Transverse colon (tissue), 4 donors: ENCODE results near the gene FARSA. TPM values are rescaled to one million over a fixed set of nuclear protein-coding genes. Genes with fewer than 3 reads are reported as not detected.

Experiments used
- DNase-seq: peaks from one replicate; pipeline ENCODE4 v3.0.0-alpha.2; 2019
- H3K27ac ChIP-seq, 4 donors: fragments of 200-600 bp; sonication (generic); 2 replicates each; pipeline ENCODE4 v1.5.1; 2016 to 2018; ENCODE audit warnings: inconsistent platforms in 4 of 4
- H3K27me3 ChIP-seq: fragments of 200-600 bp; sonication (generic); 2 replicates; pipeline ENCODE4 v1.5.1; 2017; ENCODE audit warnings: inconsistent platforms
- H3K36me3 ChIP-seq, 4 donors: fragments of 200-600 bp; sonication (generic); 2 replicates each; pipeline ENCODE4 v1.5.1; 2017 to 2019; ENCODE audit warnings: inconsistent platforms in 4 of 4
- H3K4me1 ChIP-seq, 4 donors: fragments of 200-600 bp; sonication (generic); 2 replicates each; pipeline ENCODE4 v1.5.1; 2017 to 2020; ENCODE audit warnings: inconsistent platforms in 4 of 4
- H3K4me3 ChIP-seq, 4 donors: fragments of 200-600 bp; sonication (generic); 1 replicate in 1 of 4; 2 replicates in 3 of 4; pipeline versions ENCODE4 v1.5.1 to v1.6.1; 2017 to 2019; ENCODE audit warnings: inconsistent platforms in 4 of 4
- H3K9me3 ChIP-seq, 2 donors: fragments of 200-600 bp; sonication (generic); 2 replicates each; pipeline ENCODE4 v1.5.1; 2017 to 2019; ENCODE audit warnings: inconsistent platforms in 2 of 2
- EP300 ChIP-seq: sonication (generic); formaldehyde crosslinking; IDR thresholded peaks from one replicate; pipeline ENCODE4 v1.6.1; 2017; ENCODE audit warnings: antibody characterized with exemption, low read depth
- POLR2A ChIP-seq: fragments of 450-650 bp; IDR thresholded peaks from one replicate; pipeline ENCODE4 v1.6.1; 2016; ENCODE audit warnings: antibody characterized with exemption, mild to moderate bottlenecking, moderate library complexity
- POLR2AphosphoS5 ChIP-seq, 3 donors: sonication (generic); formaldehyde crosslinking; IDR thresholded peaks; one replicate each; pipeline ENCODE4 v1.6.1; 2016; ENCODE audit warnings: antibody characterized with exemption in 3 of 3
- WGBS, 2 donors: methylation state at CpG; one replicate each; pipeline ENCODE4 v1.1.5; 2018; ENCODE audit warnings: low coverage in 1 of 2; 5-methylcytosine and 5-hydroxymethylcytosine counted together
- in situ Hi-C, 4 donors: fragments of 200-750 bp; cut with MboI; loops; one replicate each; pipeline versions ENCODE4 v1.15.0 to v1.15.1; 2017; ENCODE audit warnings: low sequenced_read_pairs in 3 of 4, low pct_ligation_motif_present in 1 of 4, low pct_unique_long_range_greater_than_20kb in 1 of 4
- intact Hi-C: fragments of 100-400 bp; cut with DNase I; formaldehyde crosslinking; loops from one replicate; pipeline ENCODE4 v1.15.1; 2023; ENCODE audit warnings: low total_unique reads
- total RNA-seq, 4 donors: library from RNA; depleted of rRNA; stranded (reverse); fragments of >200 nt; gene quantifications; one replicate each; pipeline ENCODE4 v1.1.0, GENCODE V29; 2016
- TF ChIP-seq, protein P1 (sequence below), 5 experiments: fragments of 200-600 bp in 3 of 5; fragments of 450-650 bp in 2 of 5; sonication (generic) in 3 of 5; IDR thresholded peaks; 1 replicate in 2 of 5; 2 replicates in 3 of 5; pipeline ENCODE4 v1.5.1; 2016 to 2017; ENCODE audit warnings: antibody characterized with exemption in 5 of 5, inconsistent platforms in 3 of 5, mild to moderate bottlenecking in 2 of 5, moderate library complexity in 1 of 5

The FARSA gene
- total RNA-seq, 4 donors from 2014 or later: 18.0 to 40.8 (median 32.6) TPM

DNA sequence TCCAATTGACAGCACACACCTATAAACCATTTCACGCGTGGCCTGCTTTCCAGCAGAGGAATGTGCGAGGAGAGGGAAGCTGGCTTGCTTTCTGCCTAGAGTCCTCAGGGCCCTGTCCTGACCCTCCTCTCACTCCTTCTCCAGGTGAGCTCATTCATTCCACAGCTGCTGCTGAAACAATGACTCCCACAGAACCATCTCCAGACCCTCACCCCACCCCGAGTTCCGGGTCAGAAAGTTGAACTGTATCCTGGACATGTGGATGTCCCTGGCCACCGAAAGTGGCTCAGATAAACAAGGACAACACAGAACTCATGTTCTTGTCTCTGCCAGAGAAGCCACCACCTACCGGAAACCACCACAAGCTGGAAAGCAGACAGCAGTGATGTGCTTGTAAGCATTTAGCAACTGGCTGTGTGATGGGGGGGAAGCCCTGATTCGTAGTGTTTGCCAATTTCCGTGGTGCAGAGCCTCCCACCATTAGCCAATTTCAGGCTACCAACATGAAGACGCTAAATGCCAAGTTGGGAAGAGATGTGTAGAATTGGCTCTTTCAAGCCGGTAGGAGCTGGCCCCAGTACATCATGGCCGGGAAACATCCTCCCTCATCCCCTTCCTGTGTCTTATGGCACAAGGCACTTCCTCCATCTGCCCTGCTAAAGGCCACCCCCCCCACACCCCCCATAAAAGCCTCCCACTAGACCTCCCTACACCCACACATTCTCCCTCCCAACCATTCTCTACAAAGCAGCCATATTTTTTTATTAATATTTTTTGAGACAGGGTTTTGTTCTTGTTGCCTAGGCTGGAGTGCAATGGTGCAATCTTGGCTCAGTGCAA lies 19.4 kb downstream of the FARSA start:
- Histone ChIP-seq H3K4me1 (peaks cover 16 to 28% (median 17%) of the 10 kb centered on the region in 4 donors), H3K36me3 (no peaks in the 10 kb centered on the region), H3K27me3 (no peaks in the 10 kb centered on the region), H3K4me3 (no peak overlapping the region), H3K9me3 (no peaks in the 10 kb centered on the region), H3K27ac (peak overlapping the region; percentile 74 to 86 (median 76))
- DNase-seq: peak; percentile 45
- 48 to 58% methylated on average over 3 to 12 of the region's 12 CpGs for WGBS, 2 donors
- no peak for TF ChIP-seq POLR2AphosphoS5 (IDR thresholded peaks at IDR 0.05)
- TF ChIP-seq EP300: no peak
- no peak for TF ChIP-seq POLR2A
- TF ChIP-seq, protein P1, sequence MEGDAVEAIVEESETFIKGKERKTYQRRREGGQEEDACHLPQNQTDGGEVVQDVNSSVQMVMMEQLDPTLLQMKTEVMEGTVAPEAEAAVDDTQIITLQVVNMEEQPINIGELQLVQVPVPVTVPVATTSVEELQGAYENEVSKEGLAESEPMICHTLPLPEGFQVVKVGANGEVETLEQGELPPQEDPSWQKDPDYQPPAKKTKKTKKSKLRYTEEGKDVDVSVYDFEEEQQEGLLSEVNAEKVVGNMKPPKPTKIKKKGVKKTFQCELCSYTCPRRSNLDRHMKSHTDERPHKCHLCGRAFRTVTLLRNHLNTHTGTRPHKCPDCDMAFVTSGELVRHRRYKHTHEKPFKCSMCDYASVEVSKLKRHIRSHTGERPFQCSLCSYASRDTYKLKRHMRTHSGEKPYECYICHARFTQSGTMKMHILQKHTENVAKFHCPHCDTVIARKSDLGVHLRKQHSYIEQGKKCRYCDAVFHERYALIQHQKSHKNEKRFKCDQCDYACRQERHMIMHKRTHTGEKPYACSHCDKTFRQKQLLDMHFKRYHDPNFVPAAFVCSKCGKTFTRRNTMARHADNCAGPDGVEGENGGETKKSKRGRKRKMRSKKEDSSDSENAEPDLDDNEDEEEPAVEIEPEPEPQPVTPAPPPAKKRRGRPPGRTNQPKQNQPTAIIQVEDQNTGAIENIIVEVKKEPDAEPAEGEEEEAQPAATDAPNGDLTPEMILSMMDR (IDR thresholded peaks at IDR 0.05): no peak
- in situ Hi-C loops (no loop called here), intact Hi-C loops (no loop called here)

- peak; percentile 66 for DNase-seq
- in situ Hi-C loops (no loop called here), intact Hi-C loops (no loop called here)
- Histone ChIP-seq H3K4me3 (peak overlapping the region in 1 of 4 donors; percentile 9), H3K27ac (peak overlapping the region; percentile 74 to 86 (median 76)), H3K4me1 (peaks cover 12 to 25% (median 15%) of the 10 kb centered on the region in 4 donors), H3K9me3 (no peaks in the 10 kb centered on the region), H3K27me3 (no peaks in the 10 kb centered on the region), H3K36me3 (no peaks in the 10 kb centered on the region)
- no peak for TF ChIP-seq EP300
- TF ChIP-seq, protein P1 (IDR thresholded peaks at IDR 0.05): no peak
- no peak for TF ChIP-seq POLR2A
- peak; percentile 12 to 56 (median 42) for TF ChIP-seq POLR2AphosphoS5 (IDR thresholded peaks at IDR 0.05)
- 30 to 36% methylated on average over 2 to 22 of the region's 22 CpGs for WGBS, 2 donors
These were observed 20.4 kb downstream of the FARSA start for GRCh38 chr19:12913011-12913561.

DNA sequence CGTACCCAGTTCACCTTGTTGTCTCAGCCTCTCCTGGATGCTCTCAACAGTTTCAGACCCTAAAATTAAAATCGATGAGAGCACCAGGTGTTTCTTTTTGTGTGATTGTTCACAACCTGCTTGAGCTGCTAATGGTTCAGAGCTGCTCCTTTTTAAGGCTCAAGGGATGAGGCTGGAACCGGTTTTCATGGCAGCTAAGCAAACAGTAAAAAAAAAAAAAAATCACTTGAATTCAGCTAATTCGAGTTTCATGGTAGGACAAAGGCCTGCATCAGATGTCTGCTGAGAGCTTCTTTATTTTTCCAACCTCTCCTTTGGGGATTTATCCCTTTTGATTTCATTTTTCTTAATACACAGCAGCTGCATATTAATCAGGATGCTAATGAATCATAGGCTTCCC lies 20.9 kb downstream of the FARSA start:
- Histone ChIP-seq H3K36me3 (no peaks in the 10 kb centered on the region), H3K27ac (peak overlapping the region; percentile 74 to 86 (median 76)), H3K9me3 (no peaks in the 10 kb centered on the region), H3K27me3 (no peaks in the 10 kb centered on the region), H3K4me1 (peaks cover 12 to 25% (median 15%) of the 10 kb centered on the region in 4 donors), H3K4me3 (peak overlapping the region in 1 of 4 donors; percentile 9)
- 37 to 47% methylated on average over 3 to 4 of the region's 4 CpGs for WGBS, 2 donors
- intact Hi-C loops (no loop called here), in situ Hi-C loops (no loop called here)
- DNase-seq: no peak
- TF ChIP-seq, protein P1 (IDR thresholded peaks at IDR 0.05): no peak
- TF ChIP-seq POLR2AphosphoS5 (IDR thresholded peaks at IDR 0.05): no peak
- no peak for TF ChIP-seq POLR2A
- TF ChIP-seq EP300: no peak

DNA sequence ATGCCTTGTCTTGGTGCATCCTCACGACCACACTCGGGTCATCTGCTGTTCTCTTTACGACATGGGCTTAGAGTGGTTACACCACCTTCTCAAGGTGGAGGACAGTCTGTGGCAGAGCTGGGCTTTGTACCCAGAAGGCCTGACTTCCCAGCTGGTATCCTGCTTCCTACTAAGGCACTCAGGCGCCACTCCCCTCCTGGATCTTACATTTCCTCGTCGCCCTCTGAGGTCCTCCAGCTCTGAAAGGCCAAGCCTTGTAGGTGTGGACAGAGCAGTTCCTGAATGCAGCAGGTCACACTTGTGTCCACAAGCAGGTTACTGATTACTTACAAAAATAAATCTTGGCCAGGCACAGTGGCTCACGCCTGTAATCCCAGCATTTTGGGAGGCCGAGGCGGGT lies 26.3 kb downstream of the FARSA start:
- TF ChIP-seq, protein P1 (IDR thresholded peaks at IDR 0.05): no peak
- no peak for TF ChIP-seq POLR2AphosphoS5 (IDR thresholded peaks at IDR 0.05)
- no peak for TF ChIP-seq POLR2A
- no peak for TF ChIP-seq EP300
- intact Hi-C loops (no loop called here), in situ Hi-C loops (no loop called here)
- H3K4me3 ChIP-seq: no peak overlapping the region
- peaks cover 0 to 3% (median 2%) of the 10 kb centered on the region in 4 donors for H3K4me1 ChIP-seq
- H3K9me3 ChIP-seq: no peaks in the 10 kb centered on the region
- no peak for DNase-seq
- H3K36me3 ChIP-seq: no peaks in the 10 kb centered on the region
- H3K27me3 ChIP-seq: no peaks in the 10 kb centered on the region
- no peak overlapping the region for H3K27ac ChIP-seq
- WGBS, 2 donors: 72 to 81% methylated on average over 3 to 9 of the region's 9 CpGs
